Left ventricle myocardium inferior (tissue), 1 donor: ENCODE results near the gene PFKL. TPM values are rescaled to one million over a fixed set of nuclear protein-coding genes. Genes with fewer than 3 reads are reported as not detected.
"Not testable (repeated sequence)": the region's sequence is repeated elsewhere in the genome, so short reads cannot be mapped to it uniquely, and the experiment has no call there.

ENCODE experiments used
- DNase-seq: peaks from one replicate; pipeline ENCODE4 v3.0.0-alpha.2; 2020
- H3K27ac ChIP-seq: fragments of 200-600 bp; replicated peaks from 2 replicates; pipeline ENCODE4 v1.8.0; 2021
- H3K27me3 ChIP-seq: fragments of 200-600 bp; 2 replicates; pipeline ENCODE4 v1.8.0; 2021; ENCODE audit warnings: low read depth
- H3K36me3 ChIP-seq: fragments of 200-600 bp; 2 replicates; pipeline ENCODE4 v1.8.0; 2021
- H3K4me1 ChIP-seq: fragments of 200-600 bp; 2 replicates; pipeline ENCODE4 v1.8.0; 2021
- H3K4me3 ChIP-seq: fragments of 200-600 bp; 2 replicates; pipeline ENCODE4 v1.8.0; 2021; ENCODE audit warnings: mild to moderate bottlenecking, moderate library complexity
- H3K9me3 ChIP-seq: fragments of 200-600 bp; replicated peaks from 2 replicates; pipeline ENCODE4 v1.8.0; 2021
- CTCF ChIP-seq: fragments of 200-600 bp; IDR thresholded peaks from 2 replicates; pipeline ENCODE4 v1.8.0; 2021; ENCODE audit warnings: antibody characterized with exemption, mild to moderate bottlenecking, borderline replicate concordance
- intact Hi-C: fragments of 100-400 bp; cut with micrococcal nuclease; formaldehyde crosslinking; loops from one replicate; pipeline ENCODE4 v1.11.0; 2022
- total RNA-seq: library from RNA; stranded (reverse); fragmentation: NEBNext Ultra II Directional; extraction: Animal tissue kit (Norgen Biotek cat#: 25700); gene quantifications from one replicate; pipeline ENCODE4 v1.2.1, GENCODE V29; 2021
- donor health status: DM: no; HTN: yes; CAD: no; lungs with severe emphysema.

The PFKL gene
- total RNA-seq, 1 donor from 2014 or later = 47.7 TPM

GRCh38 chr21:44357064-44357837 is 57.4 kb downstream of the PFKL start:
- DNase-seq = no peak
- no peaks in the 10 kb centered on the region for H3K4me1 ChIP-seq
- intact Hi-C loops = no loop called here

GRCh38 chr21:44359396-44359795 is 59.5 kb downstream of the PFKL start:
- no peaks in the 10 kb centered on the region for H3K36me3 ChIP-seq
- H3K27me3 ChIP-seq = peaks cover 38% of the 10 kb centered on the region
- H3K27ac ChIP-seq = no peak overlapping the region
- no peak for DNase-seq
- H3K4me3 ChIP-seq = no peak overlapping the region
- intact Hi-C loops = no loop called here
- no peak for TF ChIP-seq CTCF
- no peaks in the 10 kb centered on the region for H3K4me1 ChIP-seq
- H3K9me3 ChIP-seq = peaks cover 22% of the 10 kb centered on the region

More at GRCh38 chr21:44357064-44357837, 57.4 kb downstream of the PFKL start:
- Histone ChIP-seq H3K4me3 (no peak overlapping the region), H3K36me3 (no peaks in the 10 kb centered on the region), H3K27me3 (peaks cover 55% of the 10 kb centered on the region), H3K9me3 (peaks cover under 1% of the 10 kb centered on the region), H3K27ac (no peak overlapping the region)
- no peak for TF ChIP-seq CTCF

GRCh38 chr21:44360159-44360558 is 60.3 kb downstream of the PFKL start:
- Histone ChIP-seq H3K36me3 (no peaks in the 10 kb centered on the region), H3K27me3 (peaks cover 44% of the 10 kb centered on the region), H3K27ac (no peak overlapping the region), H3K4me1 (no peaks in the 10 kb centered on the region), H3K4me3 (no peak overlapping the region), H3K9me3 (peaks cover 25% of the 10 kb centered on the region)
- TF ChIP-seq CTCF = no peak
- intact Hi-C loops = no loop called here
- no peak for DNase-seq

GRCh38 chr21:44361903-44362302 is 62.0 kb downstream of the PFKL start:
- peaks cover 51% of the 10 kb centered on the region for H3K27me3 ChIP-seq
- intact Hi-C loops, H3K36me3 ChIP-seq: not testable (repeated sequence)

GRCh38 chr21:44363278-44363677 is 63.4 kb downstream of the PFKL start:
- H3K27me3 ChIP-seq = peaks cover 62% of the 10 kb centered on the region
- no peak overlapping the region for H3K27ac ChIP-seq
- no peak for DNase-seq
- no peaks in the 10 kb centered on the region for H3K36me3 ChIP-seq
- intact Hi-C loops = no loop called here
- no peaks in the 10 kb centered on the region for H3K4me1 ChIP-seq
- H3K4me3 ChIP-seq = no peak overlapping the region
- TF ChIP-seq CTCF = no peak
- H3K9me3 ChIP-seq = peaks cover 25% of the 10 kb centered on the region

More at GRCh38 chr21:44361903-44362302, 62.0 kb downstream of the PFKL start:
- H3K9me3 ChIP-seq = peaks cover 25% of the 10 kb centered on the region
- not testable (repeated sequence) for H3K4me1 ChIP-seq, H3K27ac ChIP-seq, DNase-seq, H3K4me3 ChIP-seq

- Histone ChIP-seq H3K36me3 (no peaks in the 10 kb centered on the region), H3K27me3 (peaks cover 63% of the 10 kb centered on the region), H3K27ac (no peak overlapping the region), H3K4me3 (no peak overlapping the region), H3K4me1 (no peaks in the 10 kb centered on the region), H3K9me3 (peaks cover 25% of the 10 kb centered on the region)
- no peak for TF ChIP-seq CTCF
- no peak for DNase-seq
- intact Hi-C loops = no loop called here
Measured at GRCh38 chr21:44364151-44365053, 64.5 kb downstream of the PFKL start.
